NOMO-1 treated with dmso at 0.1 percent for 144 hours (cell line): ENCODE measurements around the gene NEGR1.

Experiments used
- DNase-seq: peaks from one replicate; lab custom pipeline; 2025; ENCODE audit not compliant: unreplicated experiment; lab: John Stamatoyannopoulos, UW

Gene NEGR1

GRCh38 chr1:72122099-72122880, 160.0 kb downstream of the NEGR1 start:
- no peak for DNase-seq

GRCh38 chr1:72119491-72119890, 162.8 kb downstream of the NEGR1 start:
- DNase-seq, result no peak

GRCh38 chr1:72117621-72118020, 164.7 kb downstream of the NEGR1 start:
- DNase-seq, result no peak

- no peak for DNase-seq
These were observed 167.0 kb downstream of the NEGR1 start for GRCh38 chr1:72115290-72115689.

- DNase-seq, result no peak
These were observed 170.7 kb downstream of the NEGR1 start for GRCh38 chr1:72111662-72112061.

GRCh38 chr1:72109916-72110315, 172.4 kb downstream of the NEGR1 start:
- DNase-seq, result no peak

- DNase-seq, result no peak
These were observed 177.1 kb downstream of the NEGR1 start for GRCh38 chr1:72105201-72105600.

- DNase-seq, result no peak
These were observed 180.3 kb downstream of the NEGR1 start for GRCh38 chr1:72101840-72102632.

- DNase-seq, result peak; percentile 3
These were observed 181.6 kb downstream of the NEGR1 start for GRCh38 chr1:72100771-72101170.

GRCh38 chr1:72097851-72098570, 184.3 kb downstream of the NEGR1 start:
- no peak for DNase-seq

GRCh38 chr1:72094209-72094608, 188.1 kb downstream of the NEGR1 start:
- DNase-seq, result no peak

- no peak for DNase-seq
These were observed 195.9 kb downstream of the NEGR1 start for GRCh38 chr1:72086394-72086793.

- no peak for DNase-seq
These were observed 206.9 kb downstream of the NEGR1 start for GRCh38 chr1:72075425-72075824.

- no peak for DNase-seq
These were observed 215.9 kb downstream of the NEGR1 start for GRCh38 chr1:72066431-72066830.

GRCh38 chr1:72064196-72065075, 217.9 kb downstream of the NEGR1 start:
- DNase-seq, result no peak

GRCh38 chr1:72063364-72064044, 218.8 kb downstream of the NEGR1 start:
- no peak for DNase-seq

GRCh38 chr1:72062584-72062983, 219.8 kb downstream of the NEGR1 start:
- no peak for DNase-seq

GRCh38 chr1:72060466-72061245, 221.7 kb downstream of the NEGR1 start:
- no peak for DNase-seq

- DNase-seq, result no peak
These were observed 225.8 kb downstream of the NEGR1 start for GRCh38 chr1:72056516-72056915.
